CD1c-positive myeloid dendritic cell (primary cell): ENCODE measurements around the gene ACP1.

ENCODE experiments used
- DNase-seq: peaks from one replicate; pipeline ENCODE4 v3.0.0-alpha.2; 2016; ENCODE audit errors: extremely low spot score

Gene ACP1

GRCh38 chr2:264493-265468 is at the start of gene ACP1:
Gene ACP1, plus strand, starts transcription at chr2:264947. Its CDS starts 18 bp downstream, at chr2:264965.
- DNase-seq, result peak; percentile 99

GRCh38 chr2:216068-216467 is 48.7 kb upstream of the ACP1 start:
- DNase-seq, result no peak

- no peak for DNase-seq
Measured at GRCh38 chr2:223451-223850, 41.3 kb upstream of the ACP1 start.

GRCh38 chr2:223971-224760 is 40.6 kb upstream of the ACP1 start:
- DNase-seq, result no peak

GRCh38 chr2:228115-228514 is 36.6 kb upstream of the ACP1 start:
- no peak for DNase-seq

GRCh38 chr2:228518-229278 is 36.0 kb upstream of the ACP1 start:
- DNase-seq, result no peak

GRCh38 chr2:231521-232185 is 33.1 kb upstream of the ACP1 start:
- DNase-seq, result no peak

GRCh38 chr2:233030-233429 is 31.7 kb upstream of the ACP1 start:
- DNase-seq, result no peak

- no peak for DNase-seq
Measured at GRCh38 chr2:234421-234820, 30.3 kb upstream of the ACP1 start.

GRCh38 chr2:236993-237539 is 27.7 kb upstream of the ACP1 start:
- no peak for DNase-seq

- DNase-seq, result no peak
Measured at GRCh38 chr2:237878-238277, 26.9 kb upstream of the ACP1 start.

GRCh38 chr2:238431-238830 is 26.3 kb upstream of the ACP1 start:
- no peak for DNase-seq

- DNase-seq, result no peak
Measured at GRCh38 chr2:238869-239268, 25.9 kb upstream of the ACP1 start.

- no peak for DNase-seq
Measured at GRCh38 chr2:244547-244946, 20.2 kb upstream of the ACP1 start.

GRCh38 chr2:246489-247144 is 18.1 kb upstream of the ACP1 start:
- DNase-seq, result peak; percentile 45

GRCh38 chr2:248724-249123 is 16.0 kb upstream of the ACP1 start:
- DNase-seq, result no peak

GRCh38 chr2:249538-250042 is 15.2 kb upstream of the ACP1 start:
- no peak for DNase-seq

GRCh38 chr2:252001-252602 is 12.6 kb upstream of the ACP1 start:
- DNase-seq, result no peak

- DNase-seq, result no peak
Measured at GRCh38 chr2:253202-253638, 11.5 kb upstream of the ACP1 start.

GRCh38 chr2:254241-254640 is 10.5 kb upstream of the ACP1 start:
- no peak for DNase-seq
